HG02981 (cell line): ENCODE results near the gene GJD4.

Experiments used
- ATAC-seq: cut with Tn5 transposase; IDR thresholded peaks from one replicate; pipeline ENCODE4 v1.9.1; 2021; ENCODE audit warnings: mild to moderate bottlenecking, moderate library complexity; ENCODE audit not compliant: unreplicated experiment

The GJD4 gene, protein sequence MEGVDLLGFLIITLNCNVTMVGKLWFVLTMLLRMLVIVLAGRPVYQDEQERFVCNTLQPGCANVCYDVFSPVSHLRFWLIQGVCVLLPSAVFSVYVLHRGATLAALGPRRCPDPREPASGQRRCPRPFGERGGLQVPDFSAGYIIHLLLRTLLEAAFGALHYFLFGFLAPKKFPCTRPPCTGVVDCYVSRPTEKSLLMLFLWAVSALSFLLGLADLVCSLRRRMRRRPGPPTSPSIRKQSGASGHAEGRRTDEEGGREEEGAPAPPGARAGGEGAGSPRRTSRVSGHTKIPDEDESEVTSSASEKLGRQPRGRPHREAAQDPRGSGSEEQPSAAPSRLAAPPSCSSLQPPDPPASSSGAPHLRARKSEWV

DNA sequence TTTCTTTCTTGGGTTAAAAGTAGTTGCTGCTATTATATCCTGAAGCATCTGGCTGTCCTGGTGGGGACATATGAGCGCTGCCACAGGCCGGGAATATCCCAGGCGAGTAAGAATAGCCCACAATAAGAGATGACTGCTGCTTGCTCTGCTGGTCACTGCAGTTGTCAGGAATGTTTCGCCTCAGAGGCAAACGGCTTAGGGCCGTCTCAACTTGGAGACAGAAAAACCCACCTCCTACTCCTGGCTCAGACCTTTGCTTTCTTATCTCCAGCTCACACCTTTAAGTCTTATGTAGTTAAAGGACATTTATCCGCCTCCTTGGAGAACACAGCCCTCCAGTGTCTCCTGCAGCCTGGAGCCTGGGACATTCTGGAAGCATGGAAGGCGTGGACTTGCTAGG, at the start of gene GJD4:
Gene GJD4, plus strand, starts transcription at position 151 of the 400 bp plus-strand sequence. Its CDS starts 227 bp downstream, at position 378.
- ATAC-seq = no peak

- no peak for ATAC-seq
These were observed 48.9 kb upstream of the GJD4 start for GRCh38 chr10:35555962-35556930.

- ATAC-seq = no peak
These were observed 46.9 kb upstream of the GJD4 start for GRCh38 chr10:35558276-35558675.

DNA sequence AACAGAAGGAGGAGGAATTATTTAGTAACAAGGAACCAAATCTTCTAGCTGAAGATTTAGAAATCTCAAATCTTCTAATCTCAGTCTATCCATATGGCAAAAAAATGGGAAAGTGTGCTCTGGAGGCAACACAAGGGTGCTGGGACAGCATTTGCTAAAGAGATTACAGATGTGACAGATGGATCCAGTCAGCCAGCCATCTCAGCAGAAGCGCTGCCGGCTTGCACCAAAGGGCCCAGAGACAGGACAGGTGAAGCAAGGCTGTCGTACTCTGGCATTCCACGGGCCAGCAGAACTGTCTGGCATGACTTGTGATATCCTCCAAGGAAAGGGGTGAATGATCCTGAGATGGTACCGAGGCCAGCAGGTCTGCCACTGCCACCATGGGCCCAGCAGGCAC, 45.7 kb upstream of the GJD4 start:
- ATAC-seq = no peak

GRCh38 chr10:35561715-35562114, 43.4 kb upstream of the GJD4 start:
- no peak for ATAC-seq

GRCh38 chr10:35562427-35562826, 42.7 kb upstream of the GJD4 start:
- ATAC-seq = no peak

DNA sequence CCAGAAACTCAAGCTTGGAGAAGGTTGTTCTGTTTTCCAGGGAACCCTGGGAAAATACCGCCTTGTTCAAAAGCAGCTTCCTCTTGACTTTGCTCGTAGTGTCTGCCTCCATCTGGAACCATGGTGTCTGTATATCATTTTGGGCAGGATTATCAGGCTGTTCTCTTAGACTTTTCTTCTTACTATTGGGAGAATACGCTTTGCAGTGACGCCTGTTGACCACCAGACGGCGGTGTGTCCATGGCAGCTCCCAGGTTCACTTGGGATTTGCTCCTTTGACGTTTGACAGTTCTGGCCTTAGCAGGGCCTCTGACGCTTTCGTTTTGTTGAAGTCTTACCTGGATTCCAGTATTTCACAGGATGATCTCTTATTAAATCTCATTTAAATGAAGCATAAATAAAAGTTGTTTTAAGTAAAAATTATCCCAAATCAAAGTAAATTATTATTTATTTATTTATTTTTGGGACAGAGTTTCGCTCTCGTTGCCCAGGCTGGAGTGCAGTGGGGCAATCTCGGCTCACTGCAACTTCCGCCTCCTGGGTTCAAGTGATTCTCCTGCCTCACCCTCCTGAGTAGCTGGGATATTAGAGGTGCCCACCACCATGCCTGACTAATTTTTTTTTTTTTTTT, 41.8 kb upstream of the GJD4 start:
- peak; percentile 50 for ATAC-seq

DNA sequence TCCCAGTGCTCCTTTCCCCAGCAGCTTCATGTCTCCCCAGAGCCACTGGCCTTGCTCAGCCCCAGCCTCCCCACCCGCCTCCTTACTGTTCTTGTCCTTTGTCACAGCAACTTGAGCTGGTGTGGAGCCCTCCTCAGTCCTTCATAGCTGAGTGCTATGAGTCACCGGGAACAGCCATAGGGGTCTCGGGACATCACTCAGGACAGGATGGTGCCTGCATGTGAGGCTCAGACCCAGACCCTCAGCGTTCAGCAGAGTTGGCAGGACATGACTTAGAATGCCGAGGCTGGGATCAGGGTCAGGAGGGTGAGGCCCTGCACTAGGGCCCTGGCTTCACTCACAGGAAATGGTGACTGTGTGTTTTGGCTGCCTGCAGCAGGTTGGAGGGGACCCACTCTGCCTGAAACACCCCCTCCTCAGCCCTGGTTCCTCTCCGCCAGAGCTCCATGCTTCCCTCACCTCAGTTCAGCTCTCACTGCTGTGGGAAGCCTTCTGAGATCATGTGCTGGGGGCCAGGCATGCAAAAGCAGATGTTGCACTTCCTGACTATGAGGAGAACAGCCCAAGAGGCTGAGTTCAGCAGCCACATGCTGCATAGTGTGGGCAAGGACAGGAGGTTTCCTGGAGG, 40.7 kb upstream of the GJD4 start:
- peak; percentile 62 for ATAC-seq

- ATAC-seq = no peak
These were observed 39.5 kb upstream of the GJD4 start for GRCh38 chr10:35565602-35566081.

DNA sequence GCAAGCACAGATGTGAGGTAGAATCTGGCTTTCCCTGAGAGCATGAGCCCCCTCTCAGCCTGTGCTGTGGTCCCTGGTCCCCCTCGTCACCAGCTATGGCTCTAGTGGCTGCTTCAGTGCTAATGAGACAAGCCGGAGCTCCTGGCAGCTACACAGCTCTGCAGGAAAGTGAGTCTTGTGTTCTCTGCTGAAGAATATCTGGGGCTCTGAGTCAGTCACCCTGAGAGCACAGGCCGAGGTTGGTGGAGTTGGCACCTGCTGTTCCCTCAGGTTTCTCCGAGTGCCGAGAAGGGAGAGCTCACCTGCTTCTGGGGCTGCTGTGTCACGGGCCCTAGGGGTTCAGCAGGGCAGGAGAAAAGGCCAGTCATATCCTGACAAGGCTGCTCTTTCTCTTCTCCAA, 37.2 kb upstream of the GJD4 start:
- no peak for ATAC-seq

GRCh38 chr10:35568483-35569015, 36.6 kb upstream of the GJD4 start:
- no peak for ATAC-seq

- no peak for ATAC-seq
These were observed 35.9 kb upstream of the GJD4 start for GRCh38 chr10:35569111-35569707.

- no peak for ATAC-seq
These were observed 35.3 kb upstream of the GJD4 start for GRCh38 chr10:35569836-35570235.

DNA sequence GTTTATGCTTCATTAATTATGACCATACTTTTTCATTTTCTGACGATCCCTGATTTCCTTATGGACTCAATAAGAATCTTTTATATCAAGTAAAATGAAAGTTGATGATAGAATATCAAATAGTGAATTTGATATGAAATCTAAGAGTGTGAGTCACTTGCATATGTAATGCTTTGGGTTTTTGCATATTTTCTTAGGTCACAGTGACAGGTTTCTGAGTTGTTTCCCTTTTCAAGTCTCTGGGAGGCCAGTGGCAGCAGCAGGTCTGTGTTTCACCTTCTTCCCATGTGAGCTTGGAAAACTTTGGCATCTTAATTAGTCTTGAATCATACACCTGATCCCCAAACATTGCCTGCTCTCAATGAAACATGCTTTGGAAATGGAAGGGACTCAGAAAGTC, 34.7 kb upstream of the GJD4 start:
- ATAC-seq = no peak

DNA sequence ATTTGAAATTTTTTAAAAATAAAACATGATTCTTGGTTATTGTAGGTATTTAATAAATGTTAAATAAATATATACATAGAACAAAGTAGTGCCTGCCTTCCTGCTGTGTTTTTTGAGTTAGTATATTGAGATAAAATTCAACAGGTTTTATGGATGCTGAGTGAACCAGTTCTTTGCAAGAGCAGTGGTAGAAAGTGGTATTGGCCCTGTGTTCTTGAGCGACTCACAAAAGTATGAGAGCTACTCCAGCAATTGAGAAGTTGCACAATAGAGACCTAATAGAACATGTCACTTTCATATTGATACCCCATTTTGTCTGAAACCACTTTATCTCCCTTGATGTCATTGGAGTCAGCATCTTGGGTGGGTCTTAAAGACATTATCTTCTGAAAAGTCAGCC, 32.6 kb upstream of the GJD4 start:
- ATAC-seq = no peak

DNA sequence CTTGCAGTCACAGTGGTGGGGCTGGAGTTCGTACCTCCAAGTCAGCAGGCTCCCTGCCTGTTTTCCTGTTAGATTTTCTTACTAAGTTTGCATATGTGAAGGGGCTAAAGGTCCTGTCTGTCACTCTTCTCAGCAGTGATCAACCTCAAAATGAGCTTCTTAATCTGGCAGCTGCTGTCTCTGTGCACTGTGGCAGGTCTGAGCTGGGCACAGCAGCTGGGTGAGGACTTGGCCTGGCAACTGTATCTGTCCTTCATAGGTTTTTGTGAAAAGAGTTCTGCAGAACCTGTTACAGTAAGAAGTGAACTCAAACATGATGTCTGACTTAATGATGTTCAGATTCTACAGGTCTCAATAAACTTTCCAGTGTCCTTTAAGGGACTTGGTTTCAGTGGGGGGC, 31.3 kb upstream of the GJD4 start:
- no peak for ATAC-seq

GRCh38 chr10:35574924-35575352, 30.2 kb upstream of the GJD4 start:
- no peak for ATAC-seq

- no peak for ATAC-seq
These were observed 29.5 kb upstream of the GJD4 start for GRCh38 chr10:35575640-35576039.

GRCh38 chr10:35576730-35577129, 28.4 kb upstream of the GJD4 start:
- ATAC-seq = no peak
